ENCODE results near the gene PGD.
"Not testable (repeated sequence)": the region's sequence is repeated elsewhere in the genome, so short reads cannot be mapped to it uniquely, and the experiment has no call there.

Gene PGD

DNA sequence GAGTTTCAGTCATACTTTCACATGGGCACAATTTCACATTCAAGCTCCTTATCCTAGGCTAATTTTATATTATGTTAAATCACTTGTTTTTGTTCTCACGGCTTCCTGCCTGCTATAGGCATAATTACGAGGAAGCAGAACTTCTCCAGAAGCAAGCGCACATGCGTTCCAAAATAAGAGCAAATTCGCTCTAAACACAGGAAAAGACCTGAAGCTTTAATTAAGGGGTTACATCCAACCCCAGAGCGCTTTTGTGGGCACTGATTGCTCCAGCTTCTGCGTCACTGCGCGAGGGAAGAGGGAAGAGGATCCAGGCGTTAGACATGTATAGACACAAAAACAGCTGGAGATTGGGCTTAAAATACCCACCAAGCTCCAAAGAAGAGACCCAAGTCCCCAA is 50.9 kb downstream of the PGD start, which contains the start of gene CORT:
Gene CORT, plus strand, starts transcription at position 281 of the 400 bp plus-strand sequence. CDS start 193 bp downstream, outside the sequence.
- no peaks in the 10 kb centered on the region for H3K9me3 ChIP-seq (ENCODE audit: control insufficient read depth, low read length)
- H3K27me3 ChIP-seq (ENCODE audit: control insufficient read depth, insufficient read depth, low read length, poor library complexity, severe bottlenecking): no peaks in the 10 kb centered on the region
- no peak within 1 kb of the TSS for H3K4me3 ChIP-seq (ENCODE audit: insufficient read depth, low read depth, low read length)
- H3K27ac ChIP-seq (ENCODE audit: insufficient read depth, low read depth, low read length, poor library complexity, severe bottlenecking): no peak within 1 kb of the TSS
- no peaks in the 10 kb centered on the region for H3K36me3 ChIP-seq (ENCODE audit: control insufficient read depth, insufficient read depth, low read length)
- peaks cover 20% of the 10 kb centered on the region for H3K4me1 ChIP-seq (ENCODE audit: control insufficient read depth, insufficient read depth, low read length)
- 93 to 95% methylated on average over 10 of the region's 10 CpGs for WGBS, 2 experiments

DNA sequence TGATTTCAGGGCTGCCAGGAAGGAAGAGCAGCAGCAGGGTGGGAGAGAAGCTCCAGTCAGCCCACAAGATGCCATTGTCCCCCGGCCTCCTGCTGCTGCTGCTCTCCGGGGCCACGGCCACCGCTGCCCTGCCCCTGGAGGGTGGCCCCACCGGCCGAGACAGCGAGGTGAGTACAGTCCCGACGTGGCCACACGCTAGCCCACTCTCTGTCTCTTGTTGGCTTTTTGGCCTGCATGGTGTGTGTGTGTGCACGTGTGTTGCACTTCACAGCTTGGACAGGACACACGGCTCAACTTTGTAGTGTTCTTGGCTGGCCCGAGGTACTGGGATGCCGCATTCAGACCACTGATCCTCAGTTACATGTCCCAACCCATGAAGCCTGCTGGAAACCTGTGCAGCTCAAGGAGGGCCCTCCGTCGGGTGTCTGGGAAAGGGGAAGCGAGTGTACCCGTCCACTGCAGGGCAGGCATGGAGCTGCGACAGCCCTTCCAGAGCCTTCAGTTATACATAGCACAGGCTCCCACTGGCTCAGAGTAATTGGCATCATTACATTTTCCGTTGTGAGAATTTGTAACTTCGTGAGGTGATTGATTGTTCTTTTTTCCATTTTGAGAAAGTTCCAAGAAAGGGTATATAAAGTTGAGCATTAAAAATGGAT is 51.4 kb downstream of the PGD start:
- Histone ChIP-seq H3K4me3 (ENCODE audit: insufficient read depth, low read depth, low read length) (no peak overlapping the region), H3K4me1 (ENCODE audit: control insufficient read depth, insufficient read depth, low read length) (peaks cover 20% of the 10 kb centered on the region), H3K36me3 (ENCODE audit: control insufficient read depth, insufficient read depth, low read length) (no peaks in the 10 kb centered on the region), H3K27me3 (ENCODE audit: control insufficient read depth, insufficient read depth, low read length, poor library complexity, severe bottlenecking) (no peaks in the 10 kb centered on the region), H3K27ac (ENCODE audit: insufficient read depth, low read depth, low read length, poor library complexity, severe bottlenecking) (no peak overlapping the region), H3K9me3 (ENCODE audit: control insufficient read depth, low read length) (no peaks in the 10 kb centered on the region)
- 88 to 90% methylated on average over 21 of the region's 21 CpGs for WGBS, 2 experiments

DNA sequence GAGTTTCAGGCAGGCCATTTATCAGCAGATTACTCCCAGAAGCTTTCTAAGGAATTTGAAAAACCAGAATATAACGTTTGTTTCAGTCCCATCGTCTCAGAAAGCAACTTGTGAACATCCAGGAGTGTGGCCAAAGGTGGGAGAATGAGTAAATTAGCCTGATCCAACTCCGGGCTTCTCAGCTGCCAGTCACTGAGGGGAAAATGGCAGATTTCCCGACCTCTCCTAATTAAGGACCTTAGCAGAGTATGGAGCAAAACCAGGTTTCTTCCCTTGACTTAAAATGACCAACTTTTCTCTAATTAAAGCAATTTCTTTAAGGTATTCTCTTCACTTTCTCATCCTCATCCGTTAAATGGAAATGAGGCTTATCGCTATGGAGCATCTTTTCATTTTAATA is 52.0 kb downstream of the PGD start:
- 69 to 80% methylated on average over 5 to 6 of the region's 6 CpGs for WGBS, 2 experiments

DNA sequence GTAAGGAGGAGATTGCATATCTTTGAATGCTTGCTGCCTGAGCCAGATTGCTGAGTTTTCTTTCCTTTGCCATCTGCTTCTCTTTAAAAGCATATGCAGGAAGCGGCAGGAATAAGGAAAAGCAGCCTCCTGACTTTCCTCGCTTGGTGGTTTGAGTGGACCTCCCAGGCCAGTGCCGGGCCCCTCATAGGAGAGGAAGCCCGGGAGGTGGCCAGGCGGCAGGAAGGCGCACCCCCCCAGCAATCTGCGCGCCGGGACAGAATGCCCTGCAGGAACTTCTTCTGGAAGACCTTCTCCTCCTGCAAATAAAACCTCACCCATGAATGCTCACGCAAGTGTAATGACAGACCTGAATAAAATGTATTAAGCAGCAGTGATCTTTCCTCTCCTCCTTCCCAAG is 52.4 kb downstream of the PGD start:
- H3K9me3 ChIP-seq (ENCODE audit: control insufficient read depth, low read length): no peaks in the 10 kb centered on the region
- H3K36me3 ChIP-seq (ENCODE audit: control insufficient read depth, insufficient read depth, low read length): no peaks in the 10 kb centered on the region
- H3K4me1 ChIP-seq (ENCODE audit: control insufficient read depth, insufficient read depth, low read length): peaks cover 20% of the 10 kb centered on the region
- H3K27me3 ChIP-seq (ENCODE audit: control insufficient read depth, insufficient read depth, low read length, poor library complexity, severe bottlenecking): no peaks in the 10 kb centered on the region
- H3K27ac ChIP-seq (ENCODE audit: insufficient read depth, low read depth, low read length, poor library complexity, severe bottlenecking): no peak overlapping the region
- H3K4me3 ChIP-seq (ENCODE audit: insufficient read depth, low read depth, low read length): no peak overlapping the region
- 23 to 29% methylated on average over 10 of the region's 10 CpGs for WGBS, 2 experiments

More for the DNA sequence above, 52.0 kb downstream of the PGD start:
- Histone ChIP-seq H3K9me3 (ENCODE audit: control insufficient read depth, low read length) (no peaks in the 10 kb centered on the region), H3K27me3 (ENCODE audit: control insufficient read depth, insufficient read depth, low read length, poor library complexity, severe bottlenecking) (no peaks in the 10 kb centered on the region), H3K4me3 (ENCODE audit: insufficient read depth, low read depth, low read length) (no peak overlapping the region), H3K36me3 (ENCODE audit: control insufficient read depth, insufficient read depth, low read length) (no peaks in the 10 kb centered on the region), H3K27ac (ENCODE audit: insufficient read depth, low read depth, low read length, poor library complexity, severe bottlenecking) (no peak overlapping the region), H3K4me1 (ENCODE audit: control insufficient read depth, insufficient read depth, low read length) (peaks cover 20% of the 10 kb centered on the region)

DNA sequence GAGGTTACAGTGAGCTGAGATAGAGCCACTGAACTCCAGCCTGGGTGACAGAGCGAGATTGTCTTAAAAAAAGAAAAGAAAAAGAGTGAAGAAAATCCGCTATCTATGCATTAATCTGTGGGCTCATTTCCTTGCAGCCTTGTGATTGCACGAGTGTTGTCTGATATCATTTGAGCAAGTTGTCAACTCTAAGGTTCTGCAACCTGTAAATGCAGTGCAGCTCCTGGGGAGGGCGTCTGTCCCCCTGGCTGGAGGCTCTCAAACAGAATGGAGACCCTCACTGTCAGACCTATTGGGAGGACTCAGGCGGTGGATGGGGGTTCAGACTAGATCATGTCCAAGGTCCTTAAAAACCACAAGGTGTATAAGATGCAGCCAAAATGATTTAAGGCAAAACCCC is 57.2 kb downstream of the PGD start:
- Histone ChIP-seq H3K27ac (ENCODE audit: insufficient read depth, low read depth, low read length, poor library complexity, severe bottlenecking) (no peak overlapping the region), H3K9me3 (ENCODE audit: control insufficient read depth, low read length) (no peaks in the 10 kb centered on the region), H3K27me3 (ENCODE audit: control insufficient read depth, insufficient read depth, low read length, poor library complexity, severe bottlenecking) (no peaks in the 10 kb centered on the region), H3K4me1 (ENCODE audit: control insufficient read depth, insufficient read depth, low read length) (peaks cover 6% of the 10 kb centered on the region), H3K4me3 (ENCODE audit: insufficient read depth, low read depth, low read length) (no peak overlapping the region), H3K36me3 (ENCODE audit: control insufficient read depth, insufficient read depth, low read length) (peaks cover 10% of the 10 kb centered on the region)
- WGBS, 2 experiments: 84 to 86% methylated on average over 5 of the region's 5 CpGs

DNA sequence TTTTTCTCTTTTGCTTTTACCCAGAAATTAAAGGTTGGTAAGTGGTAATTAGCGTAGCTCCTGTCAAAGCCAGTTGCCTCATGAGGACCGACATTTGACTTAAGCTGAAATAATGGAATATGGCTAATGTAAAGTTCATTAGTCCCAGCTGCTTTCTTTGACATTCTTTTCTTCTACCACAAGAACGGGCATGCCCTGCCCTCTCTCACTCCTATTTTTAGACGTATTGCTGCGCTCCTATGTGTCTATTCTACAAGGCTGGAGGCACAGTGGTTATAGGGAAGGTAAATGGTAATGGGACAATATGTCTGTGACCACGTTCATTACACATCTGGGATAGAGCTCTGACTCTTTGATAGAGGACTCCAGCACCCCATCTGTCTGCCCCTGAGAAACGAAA is 57.8 kb downstream of the PGD start:
- Histone ChIP-seq H3K4me1 (ENCODE audit: control insufficient read depth, insufficient read depth, low read length) (no peaks in the 10 kb centered on the region), H3K27me3 (ENCODE audit: control insufficient read depth, insufficient read depth, low read length, poor library complexity, severe bottlenecking) (no peaks in the 10 kb centered on the region), H3K36me3 (ENCODE audit: control insufficient read depth, insufficient read depth, low read length) (peaks cover 15% of the 10 kb centered on the region), H3K9me3 (ENCODE audit: control insufficient read depth, low read length) (no peaks in the 10 kb centered on the region), H3K4me3 (ENCODE audit: insufficient read depth, low read depth, low read length) (no peak overlapping the region), H3K27ac (ENCODE audit: insufficient read depth, low read depth, low read length, poor library complexity, severe bottlenecking) (no peak overlapping the region)
- 92 to 98% methylated on average over 4 to 7 of the region's 7 CpGs for WGBS, 2 experiments

DNA sequence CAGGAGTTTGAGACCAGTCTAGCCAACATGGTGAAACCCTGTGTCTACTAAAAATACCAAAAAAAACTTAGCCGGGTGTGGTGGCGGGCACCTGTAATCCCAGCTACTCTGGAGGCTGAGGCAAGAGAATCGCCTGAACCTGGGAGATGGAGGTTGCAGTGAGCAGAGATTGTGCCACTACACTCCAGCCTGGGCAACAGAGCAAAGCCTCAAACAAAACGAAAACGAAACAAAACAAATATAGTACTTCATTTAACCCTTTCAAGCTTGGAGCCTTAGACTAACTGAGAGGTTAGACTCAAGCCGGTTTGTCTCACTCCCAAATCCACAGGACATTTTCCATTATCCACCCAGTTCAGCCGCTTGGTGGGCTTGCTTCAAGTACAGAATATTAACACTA is 58.6 kb downstream of the PGD start:
- not testable (repeated sequence) for H3K27me3 ChIP-seq (ENCODE audit: control insufficient read depth, insufficient read depth, low read length, poor library complexity, severe bottlenecking); H3K4me1 ChIP-seq (ENCODE audit: control insufficient read depth, insufficient read depth, low read length); H3K9me3 ChIP-seq (ENCODE audit: control insufficient read depth, low read length); H3K27ac ChIP-seq (ENCODE audit: insufficient read depth, low read depth, low read length, poor library complexity, severe bottlenecking); H3K4me3 ChIP-seq (ENCODE audit: insufficient read depth, low read depth, low read length)
- WGBS, 2 experiments: 92 to 93% methylated on average over 7 of the region's 7 CpGs
- H3K36me3 ChIP-seq (ENCODE audit: control insufficient read depth, insufficient read depth, low read length): peaks cover 16% of the 10 kb centered on the region

DNA sequence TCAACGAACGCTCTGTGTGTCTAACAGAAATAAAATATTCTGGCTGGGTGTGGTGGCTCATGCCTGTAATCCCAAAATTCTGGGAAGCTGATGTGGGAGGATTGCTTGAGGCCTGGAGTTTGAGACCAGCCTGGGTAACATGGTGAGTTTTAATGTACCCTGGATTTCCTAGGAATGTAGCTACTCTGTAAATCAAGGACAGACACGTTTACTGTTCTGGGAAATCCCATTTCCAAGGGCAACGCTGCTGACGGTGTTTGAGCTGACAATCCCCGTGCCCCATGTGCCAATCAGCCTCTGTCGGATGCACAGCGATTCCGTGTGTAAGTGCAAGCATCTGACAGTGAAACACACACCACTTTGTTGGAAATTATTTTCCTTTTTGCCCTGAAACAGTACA is 59.0 kb downstream of the PGD start:
- Histone ChIP-seq H3K4me3 (ENCODE audit: insufficient read depth, low read depth, low read length) (no peak overlapping the region), H3K36me3 (ENCODE audit: control insufficient read depth, insufficient read depth, low read length) (peaks cover 17% of the 10 kb centered on the region), H3K4me1 (ENCODE audit: control insufficient read depth, insufficient read depth, low read length) (no peaks in the 10 kb centered on the region), H3K27me3 (ENCODE audit: control insufficient read depth, insufficient read depth, low read length, poor library complexity, severe bottlenecking) (no peaks in the 10 kb centered on the region), H3K9me3 (ENCODE audit: control insufficient read depth, low read length) (no peaks in the 10 kb centered on the region), H3K27ac (ENCODE audit: insufficient read depth, low read depth, low read length, poor library complexity, severe bottlenecking) (no peak overlapping the region)
- WGBS, 2 experiments: 94 to 96% methylated on average over 9 of the region's 9 CpGs

DNA sequence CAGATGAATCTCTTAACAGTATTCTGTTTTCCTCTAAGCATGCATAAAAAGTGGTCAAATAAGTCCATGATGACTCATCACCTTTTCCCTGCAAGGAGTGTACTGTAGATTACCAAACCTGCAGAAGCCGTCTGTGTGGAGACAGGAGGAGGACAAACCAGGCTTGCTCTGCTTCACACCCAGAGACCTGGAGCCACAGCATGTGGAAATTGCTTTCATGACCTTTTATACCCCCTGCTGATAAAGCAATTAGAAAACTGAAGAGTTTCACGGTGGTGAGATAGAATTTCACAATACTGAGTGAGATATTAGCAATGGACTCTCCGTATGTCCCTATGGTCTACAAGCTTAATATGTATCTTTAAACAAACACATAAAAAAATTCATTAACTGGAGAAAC is 60.3 kb downstream of the PGD start:
- no peaks in the 10 kb centered on the region for H3K9me3 ChIP-seq (ENCODE audit: control insufficient read depth, low read length)
- H3K27ac ChIP-seq (ENCODE audit: insufficient read depth, low read depth, low read length, poor library complexity, severe bottlenecking): no peak overlapping the region
- H3K27me3 ChIP-seq (ENCODE audit: control insufficient read depth, insufficient read depth, low read length, poor library complexity, severe bottlenecking): no peaks in the 10 kb centered on the region
- H3K4me3 ChIP-seq (ENCODE audit: insufficient read depth, low read depth, low read length): no peak overlapping the region
- H3K36me3 ChIP-seq (ENCODE audit: control insufficient read depth, insufficient read depth, low read length): peaks cover 23% of the 10 kb centered on the region
- WGBS, 2 experiments: 78 to 91% methylated on average over 2 to 3 of the region's 3 CpGs
- no peaks in the 10 kb centered on the region for H3K4me1 ChIP-seq (ENCODE audit: control insufficient read depth, insufficient read depth, low read length)

DNA sequence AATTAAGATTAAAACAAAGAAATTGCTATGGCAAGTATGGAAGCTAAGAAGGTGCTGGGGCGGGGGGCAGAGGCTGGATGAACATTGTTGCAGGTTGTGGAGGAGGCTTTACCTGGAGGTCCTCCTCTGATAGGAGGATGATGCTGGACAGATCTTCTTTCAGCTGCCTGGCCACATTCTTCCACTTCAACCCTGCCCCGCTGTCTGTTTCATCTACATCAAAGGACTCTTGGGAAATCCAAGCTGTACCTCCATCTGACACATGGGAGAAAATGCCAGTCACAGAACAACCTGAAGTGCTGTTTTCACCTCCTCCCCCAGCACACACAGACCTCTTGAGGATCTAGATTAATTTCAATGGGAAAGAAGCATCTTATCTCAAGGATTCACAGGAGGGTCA is 68.2 kb downstream of the PGD start:
- peaks cover 26% of the 10 kb centered on the region for H3K36me3 ChIP-seq (ENCODE audit: control insufficient read depth, insufficient read depth, low read length)
- 98% methylated on average over 2 of the region's 2 CpGs for WGBS, 2 experiments
- H3K27ac ChIP-seq (ENCODE audit: insufficient read depth, low read depth, low read length, poor library complexity, severe bottlenecking): no peak overlapping the region
- H3K4me1 ChIP-seq (ENCODE audit: control insufficient read depth, insufficient read depth, low read length): no peaks in the 10 kb centered on the region
- no peaks in the 10 kb centered on the region for H3K9me3 ChIP-seq (ENCODE audit: control insufficient read depth, low read length)
- no peaks in the 10 kb centered on the region for H3K27me3 ChIP-seq (ENCODE audit: control insufficient read depth, insufficient read depth, low read length, poor library complexity, severe bottlenecking)
- no peak overlapping the region for H3K4me3 ChIP-seq (ENCODE audit: insufficient read depth, low read depth, low read length)

DNA sequence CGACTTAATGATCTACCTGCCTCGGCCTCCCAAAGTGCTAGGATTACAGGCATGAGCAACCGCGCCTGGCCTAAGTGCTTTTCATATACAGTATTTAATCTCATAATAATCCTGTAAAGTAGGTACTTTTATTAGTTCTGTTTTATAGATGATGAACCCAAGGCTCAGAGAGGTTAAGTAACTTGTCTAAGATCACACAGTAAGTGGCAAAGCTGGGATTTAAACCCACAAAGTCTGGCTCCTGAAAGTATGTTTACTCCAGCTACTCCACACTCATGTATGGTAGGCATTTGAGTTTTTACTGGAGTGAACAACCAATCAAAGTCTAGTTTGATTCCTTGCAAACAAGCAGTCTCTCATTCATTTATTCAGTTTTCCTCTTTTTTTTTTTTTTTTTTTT is 71.2 kb downstream of the PGD start:
- Histone ChIP-seq H3K4me3 (ENCODE audit: insufficient read depth, low read depth, low read length) (no peak overlapping the region), H3K27me3 (ENCODE audit: control insufficient read depth, insufficient read depth, low read length, poor library complexity, severe bottlenecking) (no peaks in the 10 kb centered on the region), H3K36me3 (ENCODE audit: control insufficient read depth, insufficient read depth, low read length) (peaks cover 10% of the 10 kb centered on the region), H3K9me3 (ENCODE audit: control insufficient read depth, low read length) (no peaks in the 10 kb centered on the region), H3K4me1 (ENCODE audit: control insufficient read depth, insufficient read depth, low read length) (no peaks in the 10 kb centered on the region), H3K27ac (ENCODE audit: insufficient read depth, low read depth, low read length, poor library complexity, severe bottlenecking) (no peak overlapping the region)
- WGBS, 2 experiments: 96 to 100% methylated on average over 3 to 4 of the region's 4 CpGs

Data from ectodermal cell (in vitro differentiated cells).